Activated naive CD4-positive, alpha-beta T cell treated with anti-CD3 and anti-CD28 coated beads for 36 hours (primary cell): Measurements from ENCODE around the gene TEX26. TPM values are rescaled to one million over a fixed set of nuclear protein-coding genes. Genes with fewer than 3 reads are reported as not detected.

ENCODE experiments used
- CTCF ChIA-PET: fragments of 350-600 bp; sonication (Branson Sonifier 250); formaldehyde crosslinking; loops from one replicate; lab custom pipeline; 2021; ENCODE audit warnings: antibody characterized with exemption; lab: Charles Lee
- DNase-seq: peaks from one replicate; pipeline ENCODE4 v3.0.0-alpha.2; 2020
- H3K27ac Mint-ChIP-seq: one replicate; pipeline ENCODE4 v1.8.0; 2021; ENCODE audit warnings: mild to moderate bottlenecking, mixed read lengths
- H3K27me3 Mint-ChIP-seq: one replicate; pipeline ENCODE4 v1.8.0; 2021; ENCODE audit warnings: low read depth, mixed read lengths
- H3K36me3 Mint-ChIP-seq: one replicate; pipeline ENCODE4 v1.8.0; 2021; ENCODE audit warnings: low read depth, mixed read lengths
- H3K4me1 Mint-ChIP-seq: one replicate; pipeline ENCODE4 v1.8.0; 2021; ENCODE audit warnings: low read depth, mixed read lengths
- H3K4me3 Mint-ChIP-seq: one replicate; pipeline ENCODE4 v1.8.0; 2021; ENCODE audit warnings: mild to moderate bottlenecking, moderate library complexity, mixed read lengths
- H3K9me3 Mint-ChIP-seq: one replicate; pipeline ENCODE4 v1.8.0; 2021; ENCODE audit warnings: mixed read lengths
- intact Hi-C: fragments of 100-400 bp; cut with micrococcal nuclease; formaldehyde crosslinking; loops from one replicate; pipeline ENCODE4 v1.15.1; 2023
- total RNA-seq, 2 experiments: library from RNA; stranded (reverse); gene quantifications; one replicate each; pipeline ENCODE4 v1.2.3, GENCODE V29; 2021

The TEX26 gene
- total RNA-seq, 2 experiments from 2014 or later: not detected

GRCh38 chr13:31010296-31010695, 77.8 kb downstream of the TEX26 start:
- Mint-ChIP-seq H3K27ac (no peak overlapping the region), H3K27me3 (peaks cover 11% of the 10 kb centered on the region), H3K4me3 (no peak overlapping the region), H3K36me3 (no peaks in the 10 kb centered on the region), H3K4me1 (no peaks in the 10 kb centered on the region), H3K9me3 (no peaks in the 10 kb centered on the region)
- intact Hi-C loops: no loop called here
- CTCF ChIA-PET: interaction anchor here (0.6 kb wide), 1 partner anchor 16 kb away, joined by 3 read pairs; no protein-coding TSS in a partner anchor
- no peak for DNase-seq

GRCh38 chr13:31011193-31011860, 78.9 kb downstream of the TEX26 start:
- no peak for DNase-seq
- intact Hi-C loops: no loop called here
- H3K27ac Mint-ChIP-seq: no peak overlapping the region
- no peaks in the 10 kb centered on the region for H3K36me3 Mint-ChIP-seq
- H3K4me3 Mint-ChIP-seq: no peak overlapping the region
- no peaks in the 10 kb centered on the region for H3K9me3 Mint-ChIP-seq
- CTCF ChIA-PET: interaction anchor here (0.5 to 0.6 kb wide), 2 partner anchors 8 to 87 kb away, joined by 4 to 6 read pairs; no protein-coding TSS in a partner anchor
- no peaks in the 10 kb centered on the region for H3K4me1 Mint-ChIP-seq
- peaks cover 11% of the 10 kb centered on the region for H3K27me3 Mint-ChIP-seq

- Mint-ChIP-seq H3K4me1 (no peaks in the 10 kb centered on the region), H3K36me3 (no peaks in the 10 kb centered on the region), H3K4me3 (no peak overlapping the region), H3K27ac (no peak overlapping the region), H3K9me3 (no peaks in the 10 kb centered on the region), H3K27me3 (peaks cover 13% of the 10 kb centered on the region)
- DNase-seq: no peak
- CTCF ChIA-PET: interaction anchor here (0.5 to 0.6 kb wide), 2 partner anchors 8 to 86 kb away, joined by 4 to 6 read pairs; no protein-coding TSS in a partner anchor
- intact Hi-C loops: no loop called here
Observed at GRCh38 chr13:31011901-31012654, 79.6 kb downstream of the TEX26 start.

GRCh38 chr13:31012655-31013024, 80.2 kb downstream of the TEX26 start:
- peaks cover 15% of the 10 kb centered on the region for H3K27me3 Mint-ChIP-seq
- no peaks in the 10 kb centered on the region for H3K4me1 Mint-ChIP-seq
- CTCF ChIA-PET: no interaction called here
- intact Hi-C loops: no loop called here
- H3K36me3 Mint-ChIP-seq: no peaks in the 10 kb centered on the region
- H3K27ac Mint-ChIP-seq: no peak overlapping the region
- H3K4me3 Mint-ChIP-seq: no peak overlapping the region
- DNase-seq: peak; percentile 9
- H3K9me3 Mint-ChIP-seq: no peaks in the 10 kb centered on the region

- H3K27me3 Mint-ChIP-seq: peaks cover 14% of the 10 kb centered on the region
Observed at GRCh38 chr13:31014456-31014855, 82.0 kb downstream of the TEX26 start.

GRCh38 chr13:31015199-31015598, 82.7 kb downstream of the TEX26 start:
- H3K27me3 Mint-ChIP-seq: peaks cover 14% of the 10 kb centered on the region
- no peaks in the 10 kb centered on the region for H3K36me3 Mint-ChIP-seq
- no peaks in the 10 kb centered on the region for H3K9me3 Mint-ChIP-seq
- no peaks in the 10 kb centered on the region for H3K4me1 Mint-ChIP-seq
- H3K27ac Mint-ChIP-seq: no peak overlapping the region
- intact Hi-C loops: no loop called here
- no peak overlapping the region for H3K4me3 Mint-ChIP-seq
- CTCF ChIA-PET: interaction anchor here (0.7 to 1.8 kb wide), 2 partner anchors 30 to 36 kb away, joined by 4 read pairs; no protein-coding TSS in a partner anchor
- no peak for DNase-seq

More at GRCh38 chr13:31014456-31014855, 82.0 kb downstream of the TEX26 start:
- H3K4me3 Mint-ChIP-seq: no peak overlapping the region
- CTCF ChIA-PET: interaction anchor here (0.7 to 1.8 kb wide), 2 partner anchors 30 to 35 kb away, joined by 4 read pairs; no protein-coding TSS in a partner anchor
- H3K9me3 Mint-ChIP-seq: no peaks in the 10 kb centered on the region
- no peaks in the 10 kb centered on the region for H3K36me3 Mint-ChIP-seq
- no peak overlapping the region for H3K27ac Mint-ChIP-seq
- DNase-seq: no peak
- H3K4me1 Mint-ChIP-seq: no peaks in the 10 kb centered on the region
- intact Hi-C loops: no loop called here

- intact Hi-C loops: no loop called here
- H3K27ac Mint-ChIP-seq: no peak overlapping the region
- CTCF ChIA-PET: no interaction called here
- no peaks in the 10 kb centered on the region for H3K4me1 Mint-ChIP-seq
- H3K27me3 Mint-ChIP-seq: peaks cover 14% of the 10 kb centered on the region
- H3K4me3 Mint-ChIP-seq: no peak overlapping the region
- DNase-seq: no peak
- no peaks in the 10 kb centered on the region for H3K36me3 Mint-ChIP-seq
- no peaks in the 10 kb centered on the region for H3K9me3 Mint-ChIP-seq
Observed at GRCh38 chr13:31016342-31017325, 84.2 kb downstream of the TEX26 start.

GRCh38 chr13:31018511-31018910, 86.1 kb downstream of the TEX26 start:
- no peaks in the 10 kb centered on the region for H3K4me1 Mint-ChIP-seq
- intact Hi-C loops: no loop called here
- H3K4me3 Mint-ChIP-seq: no peak overlapping the region
- peaks cover 11% of the 10 kb centered on the region for H3K27me3 Mint-ChIP-seq
- no peaks in the 10 kb centered on the region for H3K9me3 Mint-ChIP-seq
- no peak overlapping the region for H3K27ac Mint-ChIP-seq
- no peaks in the 10 kb centered on the region for H3K36me3 Mint-ChIP-seq
- CTCF ChIA-PET: interaction anchor here (1.2 kb wide), 1 partner anchor 153 kb away, joined by 3 read pairs; no protein-coding TSS in a partner anchor
- DNase-seq: no peak

GRCh38 chr13:31020996-31021395, 88.5 kb downstream of the TEX26 start:
- CTCF ChIA-PET: no interaction called here

GRCh38 chr13:31022288-31022895, 89.9 kb downstream of the TEX26 start:
- CTCF ChIA-PET: interaction anchor here (1.6 kb wide), 1 partner anchor 22 kb away, joined by 3 read pairs; no protein-coding TSS in a partner anchor
- Mint-ChIP-seq H3K4me1 (no peaks in the 10 kb centered on the region), H3K27me3 (peaks cover 7% of the 10 kb centered on the region), H3K27ac (no peak overlapping the region), H3K4me3 (no peak overlapping the region), H3K9me3 (no peaks in the 10 kb centered on the region), H3K36me3 (no peaks in the 10 kb centered on the region)
- intact Hi-C loops: no loop called here
- no peak for DNase-seq

More at GRCh38 chr13:31020996-31021395, 88.5 kb downstream of the TEX26 start:
- Mint-ChIP-seq H3K9me3 (no peaks in the 10 kb centered on the region), H3K4me1 (no peaks in the 10 kb centered on the region), H3K4me3 (no peak overlapping the region), H3K27me3 (peaks cover 11% of the 10 kb centered on the region), H3K27ac (no peak overlapping the region), H3K36me3 (no peaks in the 10 kb centered on the region)
- intact Hi-C loops: no loop called here
- no peak for DNase-seq

- no peak overlapping the region for H3K4me3 Mint-ChIP-seq
- no peaks in the 10 kb centered on the region for H3K9me3 Mint-ChIP-seq
- H3K27ac Mint-ChIP-seq: no peak overlapping the region
- peaks cover 4% of the 10 kb centered on the region for H3K27me3 Mint-ChIP-seq
- no peaks in the 10 kb centered on the region for H3K4me1 Mint-ChIP-seq
- no peak for DNase-seq
- intact Hi-C loops: no loop called here
- CTCF ChIA-PET: interaction anchor here (0.5 to 1.6 kb wide), 2 partner anchors 22 to 37 kb away, joined by 3 read pairs; no protein-coding TSS in a partner anchor
- no peaks in the 10 kb centered on the region for H3K36me3 Mint-ChIP-seq
Observed at GRCh38 chr13:31022928-31023530, 90.6 kb downstream of the TEX26 start.
